D721Med (cell line): Measurements from ENCODE around the gene DDRGK1.
"Not testable (repeated sequence)": the region's sequence is repeated elsewhere in the genome, so short reads cannot be mapped to it uniquely, and the experiment has no call there.

Experiments
- DNase-seq: peaks from one replicate; pipeline ENCODE4 v3.0.0; 2011; ENCODE audit warnings: low spot score; ENCODE audit not compliant: insufficient read length
- FAIRE-seq: peaks from 2 replicates; lab custom pipeline; 2011; peaks lifted over from hg19 to GRCh38; lab: Jason Lieb, UNC
- CTCF ChIP-seq: IDR thresholded peaks from 2 replicates; pipeline ENCODE4 v1.5.1; 2012; ENCODE audit warnings: mild to moderate bottlenecking, control low read depth; ENCODE audit not compliant: insufficient read depth; ENCODE audit errors: missing control alignments

Gene DDRGK1

GRCh38 chr20:3190681-3191111 is 13.8 kb downstream of the DDRGK1 start:
- no peak for FAIRE-seq
- no peak for TF ChIP-seq CTCF
- no peak for DNase-seq

- TF ChIP-seq CTCF = no peak
- no peak for FAIRE-seq
Observed at GRCh38 chr20:3189561-3190131, 14.8 kb downstream of the DDRGK1 start.

GRCh38 chr20:3188823-3189413 is 15.6 kb downstream of the DDRGK1 start:
- FAIRE-seq (no peak), DNase-seq (no peak)
- TF ChIP-seq CTCF = no peak

More at GRCh38 chr20:3189561-3190131, 14.8 kb downstream of the DDRGK1 start:
- no peak for DNase-seq

- not testable (repeated sequence) for DNase-seq, FAIRE-seq
Observed at GRCh38 chr20:3187861-3188260, 16.6 kb downstream of the DDRGK1 start.

- FAIRE-seq (no peak), DNase-seq (no peak)
- no peak for TF ChIP-seq CTCF
Observed at GRCh38 chr20:3183896-3184612, 20.4 kb downstream of the DDRGK1 start.

GRCh38 chr20:3182429-3182828 is 22.1 kb downstream of the DDRGK1 start:
- not testable (repeated sequence) for DNase-seq, FAIRE-seq

GRCh38 chr20:3181270-3181669 is 23.2 kb downstream of the DDRGK1 start:
- FAIRE-seq (no peak), DNase-seq (no peak)
- TF ChIP-seq CTCF = no peak

- no peak for DNase-seq
Observed at GRCh38 chr20:3180319-3180718, 24.2 kb downstream of the DDRGK1 start.

More at GRCh38 chr20:3180319-3180718, 24.2 kb downstream of the DDRGK1 start:
- TF ChIP-seq CTCF = no peak
- no peak for FAIRE-seq
